KMS-11 (cell line): ENCODE results near the gene MYO9B.

Experiments
- H2AFZ ChIP-seq: fragments of 200-600 bp; sonication (generic); 2 replicates; pipeline ENCODE4 v1.6.1; 2016; ENCODE audit warnings: antibody characterized with exemption, mixed run types, low read depth
- H3K27ac ChIP-seq: fragments of 200-600 bp; sonication (generic); 2 replicates; pipeline ENCODE4 v1.6.1; 2016; ENCODE audit warnings: mild to moderate bottlenecking, mixed run types
- H3K27me3 ChIP-seq: fragments of 200-600 bp; sonication (generic); 2 replicates; pipeline ENCODE4 v1.6.1; 2017; ENCODE audit warnings: mild to moderate bottlenecking, low read depth, mixed run types, moderate library complexity; ENCODE audit not compliant: insufficient read depth
- H3K36me3 ChIP-seq: fragments of 200-600 bp; sonication (generic); 2 replicates; pipeline ENCODE4 v1.6.1; 2017; ENCODE audit warnings: mild to moderate bottlenecking, mixed run types; ENCODE audit not compliant: insufficient read depth
- H3K4me1 ChIP-seq: fragments of 200-600 bp; sonication (generic); 2 replicates; pipeline ENCODE4 v1.6.1; 2016; ENCODE audit warnings: mild to moderate bottlenecking, low read depth, mixed run types; ENCODE audit not compliant: poor library complexity, severe bottlenecking
- H3K4me2 ChIP-seq: fragments of 200-600 bp; sonication (generic); 2 replicates; pipeline ENCODE4 v1.7.0; 2016; ENCODE audit warnings: mild to moderate bottlenecking, mixed run types
- H3K4me3 ChIP-seq: fragments of 200-600 bp; sonication (generic); IDR thresholded peaks from 2 replicates; pipeline ENCODE4 v1.6.1; 2017; ENCODE audit warnings: low read depth, low read length, mixed read lengths; ENCODE audit not compliant: insufficient read depth
- H3K79me2 ChIP-seq: fragments of 200-600 bp; sonication (generic); 2 replicates; pipeline ENCODE4 v1.6.1; 2016; ENCODE audit warnings: low read depth, mixed run types; ENCODE audit not compliant: insufficient read depth
- H3K9ac ChIP-seq: fragments of 200-600 bp; sonication (generic); 2 replicates; pipeline ENCODE4 v1.6.1; 2016; ENCODE audit warnings: mild to moderate bottlenecking, mixed run types
- H4K20me1 ChIP-seq: fragments of 200-600 bp; sonication (generic); 2 replicates; pipeline ENCODE4 v1.6.1; 2016; ENCODE audit warnings: mild to moderate bottlenecking, mixed run types; ENCODE audit not compliant: insufficient read depth
- CTCF ChIP-seq: fragments of 200-600 bp; sonication (generic); conservative IDR thresholded peaks from 2 replicates; pipeline ENCODE4 v1.6.1; 2017; ENCODE audit warnings: low read depth, mild to moderate bottlenecking, antibody characterized with exemption, low read length, moderate library complexity, mixed read lengths

MYO9B gene

GRCh38 chr19:17061691-17062090 is 13.9 kb upstream of the MYO9B start:
- Histone ChIP-seq H3K4me2 (no peak overlapping the region), H3K9ac (no peak overlapping the region), H3K79me2 (0 out of 2 replicates have a peak, but pooled peaks cover 5% of the 10 kb centered on the region), H3K4me3 (no peak overlapping the region), H3K36me3 (no peaks in the 10 kb centered on the region; the same call in 1 of the 2 replicates), H2AFZ (no peak overlapping the region), H3K27me3 (no peaks in the 10 kb centered on the region), H3K4me1 (peaks cover 12% of the 10 kb centered on the region), H3K27ac (no peak overlapping the region), H4K20me1 (peaks cover 2% of the 10 kb centered on the region; the same call in 1 of the 2 replicates)
- no peak for TF ChIP-seq CTCF

DNA sequence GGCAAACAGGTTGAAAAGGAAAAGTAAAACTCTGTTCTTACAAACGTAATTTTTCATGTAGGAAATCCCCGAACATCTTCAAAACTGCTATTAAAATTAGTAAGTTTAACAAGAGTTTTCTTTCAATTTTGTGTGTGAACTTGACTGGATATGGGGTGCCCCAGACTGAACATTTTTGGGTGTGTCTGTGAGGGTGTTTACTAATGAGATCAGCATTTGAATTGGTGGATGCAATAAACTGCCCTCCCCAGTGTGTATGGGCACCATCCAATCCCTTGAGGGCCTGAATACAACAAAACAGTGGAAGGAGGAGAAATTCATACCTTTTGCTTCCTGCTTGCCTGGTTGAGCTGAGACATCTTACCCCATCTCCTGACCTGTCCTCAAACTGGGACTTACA is 12.1 kb upstream of the MYO9B start:
- Histone ChIP-seq H3K4me1 (peaks cover 15% of the 10 kb centered on the region), H3K36me3 (no peaks in the 10 kb centered on the region; the same call in 1 of the 2 replicates), H2AFZ (no peak overlapping the region), H3K79me2 (0 out of 2 replicates have a peak, but pooled peaks cover 5% of the 10 kb centered on the region), H3K9ac (no peak overlapping the region), H3K27ac (no peak overlapping the region), H3K4me2 (no peak overlapping the region), H3K4me3 (no peak overlapping the region), H4K20me1 (peaks cover 3% of the 10 kb centered on the region; the same call in 1 of the 2 replicates), H3K27me3 (no peaks in the 10 kb centered on the region)
- no peak for TF ChIP-seq CTCF

- Histone ChIP-seq H3K27ac (no peak overlapping the region), H3K36me3 (no peaks in the 10 kb centered on the region), H3K27me3 (no peaks in the 10 kb centered on the region), H3K4me1 (peaks cover 28% of the 10 kb centered on the region), H3K9ac (no peak overlapping the region), H3K4me2 (no peak overlapping the region), H3K4me3 (no peak overlapping the region), H3K79me2 (peaks cover 13% of the 10 kb centered on the region), H2AFZ (no peak overlapping the region), H4K20me1 (peaks cover 3% of the 10 kb centered on the region; the same call in 1 of the 2 replicates)
- TF ChIP-seq CTCF: no peak
Measured at GRCh38 chr19:17069193-17069592, 6.4 kb upstream of the MYO9B start.

- Histone ChIP-seq H3K27me3 (no peaks in the 10 kb centered on the region), H3K4me3 (no peak overlapping the region), H3K36me3 (no peaks in the 10 kb centered on the region), H3K27ac (no peak overlapping the region), H3K4me1 (peaks cover 20% of the 10 kb centered on the region), H3K79me2 (peaks cover 19% of the 10 kb centered on the region), H4K20me1 (peaks cover 3% of the 10 kb centered on the region; the same call in 1 of the 2 replicates), H3K9ac (no peak overlapping the region), H2AFZ (no peak overlapping the region), H3K4me2 (no peak overlapping the region)
- no peak for TF ChIP-seq CTCF
Measured at GRCh38 chr19:17070421-17070820, 5.2 kb upstream of the MYO9B start.
